ENCODE results near the gene NDUFB3.
"Not testable (repeated sequence)": the region's sequence is repeated elsewhere in the genome, so short reads cannot be mapped to it uniquely, and the experiment has no call there.

NDUFB3 gene

DNA sequence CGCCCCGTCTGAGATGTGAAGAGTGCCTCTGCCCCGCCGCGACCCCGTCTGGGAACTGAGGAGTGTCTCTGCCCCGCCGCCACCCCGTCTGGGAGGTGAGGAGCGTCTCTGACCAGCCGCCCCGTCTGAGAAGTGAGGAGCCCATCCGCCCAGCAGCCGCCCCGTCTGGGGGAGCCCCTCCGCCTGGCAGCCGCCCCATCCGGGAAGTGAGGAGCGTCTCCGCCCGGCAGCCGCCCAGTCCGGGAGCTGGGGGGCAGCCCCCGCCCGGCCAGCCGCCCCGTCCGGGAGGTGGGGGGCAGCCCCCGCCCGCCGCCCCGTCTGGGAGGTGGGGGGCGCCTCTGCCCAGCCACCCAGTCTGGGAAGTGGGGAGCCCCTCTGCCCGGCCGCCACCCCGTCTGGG lies 29.4 kb upstream of the NDUFB3 start:
- 96% methylated on average over 14 of the region's 36 CpGs for WGBS (ENCODE audit: insufficient coverage)
- CTCF ChIA-PET = interaction anchor here (2.7 kb wide), 1 partner anchor 11 kb away, joined by 9 read pairs; no protein-coding TSS in a partner anchor
- H3K27ac ChIP-seq (ENCODE audit: insufficient read depth in 1 of 2, low read depth in 1 of 2, low read length in 2 of 2, poor library complexity in 1 of 2, severe bottlenecking in 2 of 2); DNase-seq; H3K9me3 ChIP-seq (ENCODE audit: control extremely low read depth in 1 of 5, control insufficient read depth in 4 of 5, insufficient read depth in 2 of 5, low read depth in 1 of 5, low read length in 4 of 5); H3K4me1 ChIP-seq (ENCODE audit: control extremely low read depth in 1 of 4, control insufficient read depth in 4 of 4, insufficient read depth in 4 of 4, low read length in 3 of 4); H3K27me3 ChIP-seq (replicated peaks in 2 of 5; ENCODE audit: control insufficient read depth in 4 of 5, insufficient read depth in 5 of 5, low read length in 4 of 5); H3K4me3 ChIP-seq (ENCODE audit: control insufficient read depth in 1 of 7, extremely low read depth in 1 of 7, insufficient read depth in 4 of 7, low read depth in 2 of 7, low read length in 6 of 7): not testable (repeated sequence)
- POLR2A ChIA-PET = interaction anchor here (0.7 kb wide), 1 partner anchor 131 kb away, joined by 3 read pairs; no protein-coding TSS in a partner anchor
- peaks cover 0 to 14% (median 6%) of the 10 kb centered on the region in 4 experiments for H3K36me3 ChIP-seq (ENCODE audit: control insufficient read depth in 4 of 4, insufficient read depth in 4 of 4, low read length in 3 of 4)

GRCh38 chr2:201043050-201043449 lies 28.8 kb upstream of the NDUFB3 start:
- H3K4me3 ChIP-seq (ENCODE audit: control insufficient read depth in 1 of 7, extremely low read depth in 1 of 7, insufficient read depth in 4 of 7, low read depth in 2 of 7, low read length in 6 of 7); H3K27me3 ChIP-seq (replicated peaks in 2 of 5; ENCODE audit: control insufficient read depth in 4 of 5, insufficient read depth in 5 of 5, low read length in 4 of 5); H3K27ac ChIP-seq (ENCODE audit: insufficient read depth in 1 of 2, low read depth in 1 of 2, low read length in 2 of 2, poor library complexity in 1 of 2, severe bottlenecking in 2 of 2); POLR2A ChIA-PET; H3K9me3 ChIP-seq (ENCODE audit: control extremely low read depth in 1 of 5, control insufficient read depth in 4 of 5, insufficient read depth in 2 of 5, low read depth in 1 of 5, low read length in 4 of 5); DNase-seq; H3K4me1 ChIP-seq (ENCODE audit: control extremely low read depth in 1 of 4, control insufficient read depth in 4 of 4, insufficient read depth in 4 of 4, low read length in 3 of 4): not testable (repeated sequence)
- CTCF ChIA-PET = interaction anchor here (1.8 to 2.7 kb wide), 2 partner anchors 11 to 26 kb away, joined by 9 read pairs; no protein-coding TSS in a partner anchor
- WGBS (ENCODE audit: insufficient coverage) = no CpG with 5 or more reads among the region's 5 CpGs
- H3K36me3 ChIP-seq (ENCODE audit: control insufficient read depth in 4 of 4, insufficient read depth in 4 of 4, low read length in 3 of 4) = peaks cover 0 to 14% (median 6%) of the 10 kb centered on the region in 4 experiments

DNA sequence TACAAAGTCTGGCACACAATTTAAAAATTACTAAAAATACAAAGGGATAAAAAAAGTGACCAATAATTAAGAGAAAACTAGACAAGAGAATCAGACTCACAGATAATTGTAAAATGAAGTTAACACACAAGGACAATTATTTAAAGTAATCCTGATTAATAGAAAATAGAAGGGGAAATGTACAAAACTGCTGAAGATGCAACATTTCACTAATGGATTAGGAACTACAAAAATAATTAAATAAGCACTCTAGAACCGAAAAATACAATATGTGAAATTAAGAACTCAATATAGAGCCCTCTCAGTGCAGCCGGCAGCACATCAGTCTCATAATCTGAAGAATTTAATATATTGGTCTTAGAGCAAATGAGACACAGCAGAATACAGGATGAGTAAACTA lies 24.9 kb upstream of the NDUFB3 start:
- peaks cover 4 to 18% (median 10%) of the 10 kb centered on the region in 4 experiments for H3K36me3 ChIP-seq (ENCODE audit: control insufficient read depth in 4 of 4, insufficient read depth in 4 of 4, low read length in 3 of 4)
- POLR2A ChIA-PET = no interaction called here
- CTCF ChIA-PET = no interaction called here
- no peak overlapping the region for H3K27ac ChIP-seq (ENCODE audit: insufficient read depth in 1 of 2, low read depth in 1 of 2, low read length in 2 of 2, poor library complexity in 1 of 2, severe bottlenecking in 2 of 2)
- no peaks in the 10 kb centered on the region for H3K4me1 ChIP-seq (ENCODE audit: control extremely low read depth in 1 of 4, control insufficient read depth in 4 of 4, insufficient read depth in 4 of 4, low read length in 3 of 4)
- peaks cover 0 to 3% (median 0%) of the 10 kb centered on the region in 5 experiments for H3K9me3 ChIP-seq (ENCODE audit: control extremely low read depth in 1 of 5, control insufficient read depth in 4 of 5, insufficient read depth in 2 of 5, low read depth in 1 of 5, low read length in 4 of 5)
- no peaks in the 10 kb centered on the region for H3K27me3 ChIP-seq (replicated peaks in 2 of 5; ENCODE audit: control insufficient read depth in 4 of 5, insufficient read depth in 5 of 5, low read length in 4 of 5)
- DNase-seq = no peak
- no CpG with 5 or more reads among the region's 2 CpGs for WGBS (ENCODE audit: insufficient coverage)
- H3K4me3 ChIP-seq (ENCODE audit: control insufficient read depth in 1 of 7, extremely low read depth in 1 of 7, insufficient read depth in 4 of 7, low read depth in 2 of 7, low read length in 6 of 7) = no peak overlapping the region

GRCh38 chr2:201049455-201049854 lies 22.3 kb upstream of the NDUFB3 start:
- Histone ChIP-seq H3K36me3 (ENCODE audit: control insufficient read depth in 4 of 4, insufficient read depth in 4 of 4, low read length in 3 of 4) (peaks cover 5 to 19% (median 7%) of the 10 kb centered on the region in 4 experiments), H3K27me3 (replicated peaks in 2 of 5; ENCODE audit: control insufficient read depth in 4 of 5, insufficient read depth in 5 of 5, low read length in 4 of 5) (no peaks in the 10 kb centered on the region), H3K4me1 (ENCODE audit: control extremely low read depth in 1 of 4, control insufficient read depth in 4 of 4, insufficient read depth in 4 of 4, low read length in 3 of 4) (peaks cover 0 to 6% (median 0%) of the 10 kb centered on the region in 4 experiments), H3K4me3 (ENCODE audit: control insufficient read depth in 1 of 7, extremely low read depth in 1 of 7, insufficient read depth in 4 of 7, low read depth in 2 of 7, low read length in 6 of 7) (no peak overlapping the region), H3K27ac (ENCODE audit: insufficient read depth in 1 of 2, low read depth in 1 of 2, low read length in 2 of 2, poor library complexity in 1 of 2, severe bottlenecking in 2 of 2) (no peak overlapping the region), H3K9me3 (ENCODE audit: control extremely low read depth in 1 of 5, control insufficient read depth in 4 of 5, insufficient read depth in 2 of 5, low read depth in 1 of 5, low read length in 4 of 5) (peaks cover 0 to 3% (median 0%) of the 10 kb centered on the region in 5 experiments)
- WGBS (ENCODE audit: insufficient coverage) = 98% methylated on average over 10 of the region's 11 CpGs
- ChIA-PET POLR2A (no interaction called here), CTCF (interaction anchor here (1.0 to 1.2 kb wide), 3 partner anchors 20 to 128 kb away, joined by 3 read pairs; no protein-coding TSS in a partner anchor)
- DNase-seq = no peak

- no CpG with 5 or more reads among the region's 2 CpGs for WGBS (ENCODE audit: insufficient coverage)
- POLR2A ChIA-PET = interaction anchor here (0.7 kb wide), 1 partner anchor 29 kb away, joined by 3 read pairs; no protein-coding TSS in a partner anchor
- peaks cover 0 to 6% (median 0%) of the 10 kb centered on the region in 4 experiments for H3K4me1 ChIP-seq (ENCODE audit: control extremely low read depth in 1 of 4, control insufficient read depth in 4 of 4, insufficient read depth in 4 of 4, low read length in 3 of 4)
- H3K27ac ChIP-seq (ENCODE audit: insufficient read depth in 1 of 2, low read depth in 1 of 2, low read length in 2 of 2, poor library complexity in 1 of 2, severe bottlenecking in 2 of 2) = no peak overlapping the region
- peaks cover 12 to 24% (median 18%) of the 10 kb centered on the region in 4 experiments for H3K36me3 ChIP-seq (ENCODE audit: control insufficient read depth in 4 of 4, insufficient read depth in 4 of 4, low read length in 3 of 4)
- H3K9me3 ChIP-seq (ENCODE audit: control extremely low read depth in 1 of 5, control insufficient read depth in 4 of 5, insufficient read depth in 2 of 5, low read depth in 1 of 5, low read length in 4 of 5) = no peaks in the 10 kb centered on the region
- H3K27me3 ChIP-seq (replicated peaks in 2 of 5; ENCODE audit: control insufficient read depth in 4 of 5, insufficient read depth in 5 of 5, low read length in 4 of 5) = no peaks in the 10 kb centered on the region
- DNase-seq = no peak
- CTCF ChIA-PET = interaction anchor here (0.9 to 2.9 kb wide), 5 partner anchors 9 to 101 kb away, joined by 3 to 22 read pairs (median 4); partner anchors contain the start of gene ORC2
- no peak overlapping the region for H3K4me3 ChIP-seq (ENCODE audit: control insufficient read depth in 1 of 7, extremely low read depth in 1 of 7, insufficient read depth in 4 of 7, low read depth in 2 of 7, low read length in 6 of 7)
These were observed 14.7 kb upstream of the NDUFB3 start for GRCh38 chr2:201057087-201057521.

DNA sequence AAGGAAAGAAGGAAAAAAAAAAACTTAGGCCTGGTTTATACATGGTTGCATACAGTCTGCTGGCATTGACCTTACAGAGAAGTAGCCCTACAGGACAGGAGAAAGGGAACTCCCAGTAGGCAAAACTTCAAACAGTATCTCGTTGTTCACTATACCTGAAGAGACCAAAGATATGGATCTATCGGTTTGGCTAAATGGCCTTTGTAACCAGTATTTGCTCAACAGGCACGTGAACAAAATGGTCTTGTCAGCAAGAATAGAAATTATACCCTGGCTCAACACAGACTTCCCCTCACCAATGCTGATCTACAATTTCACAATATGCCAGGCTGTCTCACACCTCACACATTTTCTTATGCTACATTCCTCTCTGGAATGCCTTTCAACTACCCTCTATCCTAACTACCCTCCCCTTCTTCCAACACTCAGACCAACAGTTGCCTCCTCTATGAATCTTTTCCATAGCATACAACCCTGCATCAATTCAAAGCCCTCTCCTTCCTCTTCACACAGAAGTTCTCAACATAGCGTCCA lies 14.0 kb upstream of the NDUFB3 start:
- Histone ChIP-seq H3K9me3 (ENCODE audit: control extremely low read depth in 1 of 5, control insufficient read depth in 4 of 5, insufficient read depth in 2 of 5, low read depth in 1 of 5, low read length in 4 of 5) (no peaks in the 10 kb centered on the region), H3K4me1 (ENCODE audit: control extremely low read depth in 1 of 4, control insufficient read depth in 4 of 4, insufficient read depth in 4 of 4, low read length in 3 of 4) (peaks cover 0 to 1% (median 0%) of the 10 kb centered on the region in 4 experiments), H3K4me3 (ENCODE audit: control insufficient read depth in 1 of 7, extremely low read depth in 1 of 7, insufficient read depth in 4 of 7, low read depth in 2 of 7, low read length in 6 of 7) (no peak overlapping the region), H3K27ac (ENCODE audit: insufficient read depth in 1 of 2, low read depth in 1 of 2, low read length in 2 of 2, poor library complexity in 1 of 2, severe bottlenecking in 2 of 2) (no peak overlapping the region), H3K36me3 (ENCODE audit: control insufficient read depth in 4 of 4, insufficient read depth in 4 of 4, low read length in 3 of 4) (peaks cover 12 to 21% (median 18%) of the 10 kb centered on the region in 4 experiments), H3K27me3 (replicated peaks in 2 of 5; ENCODE audit: control insufficient read depth in 4 of 5, insufficient read depth in 5 of 5, low read length in 4 of 5) (no peaks in the 10 kb centered on the region)
- ChIA-PET POLR2A (no interaction called here), CTCF (interaction anchor here (1.5 to 2.9 kb wide), 3 partner anchors 11 to 97 kb away, joined by 4 to 22 read pairs (median 5); partner anchors contain the start of gene ORC2)
- DNase-seq = no peak
- WGBS (ENCODE audit: insufficient coverage) = 97% methylated on average over 3 of the region's 4 CpGs

DNA sequence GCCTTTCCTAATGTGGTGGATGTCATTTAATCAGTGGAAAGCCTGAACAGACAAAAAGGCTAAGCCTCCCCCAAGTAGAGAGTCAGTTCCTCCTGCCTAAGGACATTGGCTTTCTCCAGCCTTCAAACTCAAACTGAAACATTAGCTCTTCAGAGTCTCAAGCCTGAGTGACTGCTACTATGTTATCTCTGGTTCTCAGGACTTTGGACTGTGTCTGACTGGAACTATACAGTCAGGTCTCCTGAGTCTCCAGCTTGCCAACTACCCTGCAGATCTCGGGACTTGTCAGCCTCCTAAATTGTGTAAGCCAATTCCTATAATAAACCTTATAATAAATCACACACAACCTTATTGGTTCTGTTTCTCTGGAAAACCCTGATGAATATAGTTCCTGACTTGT lies 12.9 kb upstream of the NDUFB3 start:
- 100% methylated on average over 1 of the region's 1 CpG for WGBS (ENCODE audit: insufficient coverage)
- no peaks in the 10 kb centered on the region for H3K4me1 ChIP-seq (ENCODE audit: control extremely low read depth in 1 of 4, control insufficient read depth in 4 of 4, insufficient read depth in 4 of 4, low read length in 3 of 4)
- H3K27ac ChIP-seq (ENCODE audit: insufficient read depth in 1 of 2, low read depth in 1 of 2, low read length in 2 of 2, poor library complexity in 1 of 2, severe bottlenecking in 2 of 2) = no peak overlapping the region
- no peak for DNase-seq
- H3K9me3 ChIP-seq (ENCODE audit: control extremely low read depth in 1 of 5, control insufficient read depth in 4 of 5, insufficient read depth in 2 of 5, low read depth in 1 of 5, low read length in 4 of 5) = no peaks in the 10 kb centered on the region
- POLR2A ChIA-PET = no interaction called here
- peaks cover 12 to 19% (median 18%) of the 10 kb centered on the region in 4 experiments for H3K36me3 ChIP-seq (ENCODE audit: control insufficient read depth in 4 of 4, insufficient read depth in 4 of 4, low read length in 3 of 4)
- no peak overlapping the region for H3K4me3 ChIP-seq (ENCODE audit: control insufficient read depth in 1 of 7, extremely low read depth in 1 of 7, insufficient read depth in 4 of 7, low read depth in 2 of 7, low read length in 6 of 7)
- CTCF ChIA-PET = interaction anchor here (0.7 to 1.0 kb wide), 3 partner anchors 9 to 524 kb away, joined by 3 to 4 read pairs (median 3); no protein-coding TSS in a partner anchor
- H3K27me3 ChIP-seq (replicated peaks in 2 of 5; ENCODE audit: control insufficient read depth in 4 of 5, insufficient read depth in 5 of 5, low read length in 4 of 5) = no peaks in the 10 kb centered on the region

Data from common myeloid progenitor, CD34-positive (primary cell).